CD4-positive, alpha-beta T cell treated with Interleukin-15 for 4 hours (primary cell): Measurements from ENCODE around the gene APRT.
"Not testable (repeated sequence)": the region's sequence is repeated elsewhere in the genome, so short reads cannot be mapped to it uniquely, and the experiment has no call there.

ENCODE experiments used
- DNase-seq: peaks from one replicate; pipeline ENCODE4 v3.0.0-alpha.2; 2020; ENCODE audit warnings: low spot score

APRT gene

GRCh38 chr16:88788749-88789148 is 23.0 kb downstream of the APRT start:
- DNase-seq: not testable (repeated sequence)

GRCh38 chr16:88787579-88788314 is 24.0 kb downstream of the APRT start:
- DNase-seq: no peak

DNA sequence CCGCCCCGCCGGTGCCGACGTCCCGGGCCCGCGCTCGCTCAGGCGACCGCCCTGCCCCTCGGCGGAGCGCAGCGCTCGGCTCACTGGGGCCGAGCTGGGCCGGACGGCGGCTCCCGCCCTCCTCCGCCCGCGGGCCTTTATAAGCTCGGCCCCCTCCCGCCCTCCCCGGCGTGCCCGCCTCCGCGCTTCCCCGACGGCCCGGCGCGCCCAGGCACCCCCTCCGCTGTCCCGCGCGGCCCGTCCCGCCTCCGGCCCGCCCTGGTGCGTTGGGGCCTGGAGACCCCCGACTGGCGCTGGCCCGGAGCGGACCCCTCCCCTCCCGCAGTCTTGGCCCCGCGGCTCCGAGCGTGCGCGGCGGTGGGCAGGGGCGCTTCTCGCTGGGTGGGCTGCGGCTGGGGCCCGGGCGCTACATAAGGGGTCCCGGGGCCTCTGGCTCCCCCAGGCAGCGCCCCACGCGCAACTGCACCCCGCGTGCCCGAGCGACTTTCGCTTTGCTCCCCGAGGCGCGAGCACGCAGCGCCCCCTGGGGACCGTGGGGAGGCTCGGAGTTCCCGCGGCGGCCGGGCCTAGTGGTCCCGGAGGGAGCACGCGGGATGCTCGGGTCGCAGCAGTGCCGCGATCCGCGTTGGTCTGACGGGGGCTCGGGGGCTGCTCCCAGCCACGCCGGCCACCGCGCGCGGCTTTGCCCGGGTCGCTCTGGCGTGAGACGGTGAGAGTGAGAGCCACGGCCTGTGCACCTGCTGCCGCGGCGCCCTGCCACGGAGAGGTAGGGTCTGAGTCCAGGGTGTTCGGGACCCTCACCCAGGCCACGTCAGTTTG is 26.4 kb downstream of the APRT start, which contains the start of gene PIEZO1:
Gene PIEZO1, minus strand, starts transcription at position 115 of the 819 bp plus-strand sequence. CDS start 256 bp downstream, outside the sequence.
- DNase-seq: peak; percentile 89

GRCh38 chr16:88784856-88785105 is 26.9 kb downstream of the APRT start:
- no peak for DNase-seq

GRCh38 chr16:88784074-88784855 is 27.5 kb downstream of the APRT start:
- DNase-seq: peak; percentile 43

DNA sequence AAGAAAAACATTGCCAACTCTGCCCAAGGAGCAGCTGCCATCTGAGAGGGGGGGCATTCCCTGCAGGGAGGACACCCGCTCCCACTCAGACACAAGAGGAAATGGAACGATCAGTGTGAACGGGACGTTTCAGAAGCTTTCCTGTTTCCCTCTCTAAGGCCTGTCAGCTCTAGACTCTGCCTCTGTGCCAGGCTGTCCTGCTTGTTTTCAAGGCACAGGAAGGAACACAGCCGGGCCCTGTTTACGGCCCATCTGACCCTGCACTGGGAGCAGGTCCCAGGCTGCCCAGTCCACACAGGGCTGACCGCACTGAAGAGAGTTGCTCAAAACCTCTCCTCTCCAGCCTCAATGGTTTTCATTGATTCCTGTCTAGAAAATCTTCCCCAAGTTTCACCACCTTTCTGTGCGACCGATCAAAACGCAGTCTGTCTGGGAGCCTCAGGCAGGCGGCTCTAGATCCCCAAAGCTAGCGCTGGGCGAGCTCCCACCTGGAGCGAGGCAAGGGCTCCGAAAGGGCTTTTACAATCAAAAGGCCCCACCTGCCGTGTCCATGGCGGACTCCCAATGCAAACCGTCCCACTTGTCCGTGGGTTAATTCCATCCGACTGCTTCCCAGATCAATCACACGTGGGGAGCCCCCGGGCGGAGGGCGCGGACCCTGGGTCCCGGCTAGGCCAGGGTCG is 28.2 kb downstream of the APRT start:
- no peak for DNase-seq

DNA sequence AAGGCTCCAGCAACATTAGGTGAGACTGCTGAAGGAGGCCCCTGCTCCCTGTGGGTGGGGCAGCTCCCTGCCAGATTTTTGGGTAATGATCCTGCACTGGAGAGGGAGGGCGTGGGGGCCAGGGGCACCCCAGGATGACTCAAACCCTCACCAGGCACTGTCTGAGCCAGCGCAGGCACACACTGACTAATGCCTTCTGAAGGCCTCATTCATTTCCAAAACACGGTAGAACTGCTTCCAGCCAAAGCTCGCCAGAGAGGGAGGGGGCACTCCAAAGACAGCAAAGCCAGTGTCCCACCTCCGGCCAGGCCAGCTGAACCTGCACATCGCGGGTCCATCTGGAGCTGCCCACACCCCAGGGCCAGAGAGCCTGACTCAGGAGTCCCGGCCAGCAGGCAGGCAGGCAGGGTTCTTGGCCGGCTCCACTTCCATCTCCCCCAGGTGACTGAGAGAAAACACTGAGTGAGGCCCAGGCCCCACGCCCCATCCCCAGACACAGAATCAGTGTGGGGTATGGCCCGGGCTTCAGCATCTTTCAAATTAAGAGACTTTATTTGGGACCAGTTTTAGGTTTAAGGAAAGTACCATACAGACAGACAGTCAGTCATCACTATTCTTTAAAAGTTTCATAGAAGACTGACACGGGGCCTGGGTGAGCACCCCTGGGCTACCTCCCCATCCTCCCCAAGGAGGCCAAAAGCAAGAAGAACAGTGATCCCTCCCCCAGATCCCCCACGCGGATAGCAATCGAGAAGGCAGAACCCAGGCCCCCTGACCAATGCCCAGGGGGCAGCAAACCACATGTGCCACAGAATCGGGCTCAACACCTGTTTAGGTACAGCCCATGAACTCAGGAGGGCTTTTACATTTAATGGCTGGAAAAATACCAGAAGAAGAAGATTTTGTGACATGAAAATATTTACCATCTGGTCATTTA is 29.0 kb downstream of the APRT start:
- peak; percentile 73 for DNase-seq

DNA sequence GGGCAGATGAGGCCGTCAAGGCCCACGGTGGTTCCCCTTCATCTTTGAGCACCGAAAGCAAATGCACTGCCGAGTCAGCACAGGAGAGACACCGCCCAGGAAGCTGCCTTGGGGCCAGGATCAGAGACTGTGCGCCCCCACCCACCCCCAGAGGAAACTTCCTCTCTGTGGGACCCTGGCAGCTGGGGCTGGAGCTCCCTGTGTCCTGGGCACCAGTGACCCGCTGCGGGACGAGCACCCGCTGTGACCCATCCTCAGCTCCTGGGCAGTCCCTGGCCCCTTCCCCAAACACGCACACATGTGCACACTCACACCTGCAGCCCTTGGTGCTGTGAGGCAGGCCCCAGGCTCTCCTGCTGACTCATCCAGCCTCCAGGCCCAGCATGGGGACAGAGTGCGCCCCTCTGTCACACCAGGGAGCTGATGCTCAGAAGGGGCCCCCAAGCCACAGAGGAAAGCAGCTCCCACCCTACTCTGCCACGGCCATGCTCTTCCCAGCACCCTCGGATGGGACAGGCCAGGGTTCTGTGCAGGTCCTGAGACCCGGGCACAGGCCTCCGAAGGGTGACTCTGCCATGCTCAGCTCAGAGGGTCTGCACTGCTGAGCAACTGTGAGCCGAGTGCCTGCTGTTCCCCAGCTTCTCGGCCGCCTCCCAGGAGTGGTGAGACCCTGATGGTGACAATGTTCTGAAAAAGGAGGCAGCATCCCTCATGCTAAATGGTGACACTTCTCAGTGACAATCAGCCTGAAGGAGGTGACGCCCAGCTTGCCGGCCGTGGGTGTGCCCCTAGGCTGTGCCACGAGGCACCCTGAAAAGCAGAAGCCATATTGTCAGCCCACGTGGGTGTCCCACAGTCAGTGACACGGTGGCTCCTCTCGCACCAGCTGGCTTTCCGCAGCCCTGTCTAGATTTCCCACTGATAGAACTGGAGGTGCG is 30.3 kb downstream of the APRT start:
- peak; percentile 74 for DNase-seq

DNA sequence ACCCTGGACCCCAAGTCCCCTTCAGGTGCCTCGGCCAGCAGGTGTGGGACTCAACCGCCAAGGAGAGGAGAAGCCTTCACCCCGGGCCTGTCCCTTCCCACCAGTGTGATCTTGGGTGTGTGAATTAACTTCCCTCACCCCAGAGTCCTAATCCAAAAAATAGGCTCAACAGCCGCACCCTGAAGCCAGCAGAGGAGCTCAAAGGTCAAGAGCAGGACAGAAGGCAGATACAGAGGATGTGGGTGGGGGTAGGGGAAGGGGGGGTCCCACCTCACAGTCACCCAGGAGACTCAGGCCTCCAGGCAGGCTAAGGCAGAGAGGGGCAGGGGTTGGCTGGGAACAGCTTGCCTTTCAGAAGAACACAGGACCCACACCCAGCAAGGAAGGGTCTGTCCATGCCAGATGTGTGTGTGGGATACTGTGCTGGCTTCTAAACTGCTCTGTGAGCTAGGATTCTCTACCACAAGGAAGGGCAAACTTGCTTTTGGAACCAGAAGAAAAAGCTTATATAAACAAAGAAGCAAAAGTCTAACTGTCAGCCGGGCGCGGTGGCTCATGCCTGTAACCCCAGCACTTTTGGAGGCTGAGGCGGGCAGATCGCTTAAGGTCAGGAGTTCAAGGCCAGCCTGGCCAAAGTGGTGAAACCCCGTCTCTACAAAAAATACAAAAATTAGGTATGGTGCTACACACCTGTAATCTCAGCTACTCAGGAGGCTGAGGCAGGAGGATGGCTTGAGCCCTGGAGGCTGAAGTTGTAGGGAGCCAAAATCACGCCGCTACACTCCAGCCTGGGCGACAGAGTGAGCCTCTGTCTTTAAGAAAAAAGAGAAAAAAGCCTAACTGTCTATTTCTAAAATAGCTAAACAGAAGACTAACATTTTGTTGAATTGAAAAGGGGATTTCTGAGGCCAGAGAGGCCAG is 31.3 kb downstream of the APRT start:
- no peak for DNase-seq

GRCh38 chr16:88779406-88780141 is 32.2 kb downstream of the APRT start:
- DNase-seq: no peak

GRCh38 chr16:88778541-88779065 is 33.1 kb downstream of the APRT start:
- no peak for DNase-seq

DNA sequence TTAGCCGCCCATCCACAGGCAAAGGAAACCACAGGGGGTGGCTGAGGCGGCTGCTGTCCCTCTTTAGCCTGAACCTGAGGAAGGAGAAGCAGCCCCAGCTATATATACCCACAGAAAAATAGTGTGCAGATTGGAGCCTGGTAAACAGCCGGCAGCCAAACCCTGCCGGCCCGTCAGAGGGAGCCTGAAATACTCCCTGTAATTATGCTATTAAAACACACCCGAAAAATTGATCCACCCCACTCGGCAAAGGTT is 33.5 kb downstream of the APRT start:
- DNase-seq: no peak

DNA sequence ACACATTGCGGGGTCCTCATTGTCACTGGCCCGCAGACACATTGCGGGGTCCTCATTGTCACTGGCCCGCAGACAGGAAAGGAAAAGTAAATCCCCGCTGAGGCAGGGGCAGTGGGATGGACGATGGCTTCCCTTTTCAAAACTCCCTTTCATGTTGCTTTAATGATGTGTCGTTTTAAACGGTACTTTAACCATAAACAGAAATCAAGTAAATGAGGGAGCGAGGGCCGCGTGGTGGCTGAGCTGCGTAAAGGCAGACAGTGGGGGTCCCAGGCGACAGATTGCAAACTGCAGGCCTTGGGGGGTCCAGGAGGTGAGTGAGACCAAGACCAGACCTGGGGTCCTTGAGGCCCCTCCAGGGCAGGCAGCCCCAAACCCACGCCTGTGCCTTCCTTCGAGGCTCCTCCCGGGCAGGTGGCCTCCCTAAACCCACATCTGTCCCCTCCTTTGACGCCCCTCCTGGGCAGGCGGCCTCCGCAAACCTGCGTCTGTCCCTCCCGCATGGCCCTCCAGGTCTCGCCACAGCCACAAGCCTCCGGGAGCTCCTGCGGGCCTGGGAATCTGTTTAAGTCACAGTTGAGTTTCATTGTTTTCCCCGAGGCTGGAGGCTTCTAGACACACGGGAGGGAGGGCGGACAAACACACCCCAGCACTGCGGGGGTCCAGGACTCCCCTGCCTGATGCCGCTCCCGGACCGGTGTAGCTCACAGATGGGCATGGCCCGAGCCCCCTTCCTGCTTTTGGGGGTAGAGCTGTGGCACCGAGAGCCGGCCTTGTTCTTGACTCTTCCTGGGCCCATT is 34.1 kb downstream of the APRT start:
- DNase-seq: no peak

GRCh38 chr16:88775825-88776224 is 35.9 kb downstream of the APRT start:
- no peak for DNase-seq

DNA sequence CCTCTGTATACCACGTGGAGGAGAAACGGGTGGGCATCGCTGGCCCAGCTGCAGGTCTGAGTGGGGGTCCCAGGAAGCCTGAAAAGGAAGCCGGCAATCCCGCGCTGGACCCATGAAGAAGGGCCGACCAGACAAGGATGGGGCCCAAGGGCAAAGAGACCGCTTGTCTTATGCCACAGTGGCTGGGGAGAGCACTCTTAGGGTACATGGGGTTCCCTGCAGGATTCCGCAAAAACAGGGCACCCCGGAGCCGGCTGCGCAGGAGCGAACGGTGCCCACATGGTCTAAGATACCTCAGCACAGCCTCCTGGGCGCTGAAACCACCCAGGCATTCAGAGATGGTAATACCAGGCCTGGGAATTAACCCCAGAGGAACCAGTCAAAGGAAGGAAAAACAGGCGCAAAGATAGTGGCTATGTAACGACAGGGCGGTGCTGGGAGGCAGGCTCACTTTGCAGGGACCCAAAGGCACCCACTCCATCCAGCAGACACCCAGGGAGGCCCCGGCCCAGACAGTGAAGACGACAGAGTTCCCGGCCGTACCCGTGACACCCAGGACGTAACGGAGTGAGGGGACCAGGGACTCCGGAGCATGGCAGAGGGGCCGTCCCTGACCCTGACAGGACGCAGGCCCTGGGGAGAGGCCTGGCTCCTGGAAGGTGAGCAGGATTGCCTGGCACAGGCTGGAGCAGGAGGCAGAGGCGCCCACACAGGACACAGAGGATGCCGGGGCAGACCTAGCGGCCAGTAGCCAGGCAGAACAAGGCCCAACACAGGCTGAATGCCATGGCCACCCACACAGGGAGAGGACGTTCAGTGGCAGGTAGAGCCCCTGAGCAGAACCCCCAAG is 37.0 kb downstream of the APRT start:
- no peak for DNase-seq

DNA sequence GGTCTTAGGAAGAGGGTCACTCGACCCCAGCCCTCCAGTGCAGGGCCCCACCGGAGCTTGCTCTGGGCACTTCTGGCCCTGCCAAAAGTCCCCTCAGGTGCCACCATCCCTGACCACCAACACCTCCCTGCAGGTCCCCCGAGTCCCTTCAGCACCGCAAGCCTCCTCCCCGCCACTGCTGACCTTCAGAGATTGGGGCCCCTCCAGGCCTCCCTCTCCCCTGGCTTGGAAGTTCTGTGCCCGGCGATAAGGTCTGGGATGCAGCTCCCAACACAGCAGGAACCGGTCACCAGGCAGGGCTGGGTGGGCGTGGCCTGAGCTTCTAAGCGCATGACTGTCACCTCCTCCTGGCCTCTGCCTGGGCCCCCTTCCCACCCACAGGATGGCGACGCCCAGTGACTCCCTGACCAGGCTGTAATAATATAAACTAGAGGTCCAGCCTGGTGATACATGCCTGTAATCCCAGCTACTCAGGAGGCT is 37.9 kb downstream of the APRT start:
- DNase-seq: no peak
